Epithelial cell of esophagus (primary cell): ENCODE results near the gene PFKM.

Experiments used
- DNase-seq: peaks from one replicate; pipeline ENCODE4 v3.0.0; 2010; ENCODE audit warnings: low read depth
- H3K4me3 ChIP-seq: 2 replicates; pipeline ENCODE4 v1.5.1; 2011; ENCODE audit warnings: mild to moderate bottlenecking, low read length, control low read depth
- CTCF ChIP-seq: IDR thresholded peaks from 2 replicates; pipeline ENCODE4 v1.5.1; 2011; ENCODE audit warnings: low read depth, mild to moderate bottlenecking, low read length, control low read depth, inconsistent platforms; ENCODE audit not compliant: insufficient read depth; ENCODE audit errors: missing control alignments

Gene PFKM

GRCh38 chr12:48119078-48119833, at the start of gene PFKM:
TSS of gene PFKM (plus strand) at chr12:48119364. CDS start at chr12:48122775, 3,411 bp downstream.
- no peak for TF ChIP-seq CTCF
- peak; percentile 94 for DNase-seq
- H3K4me3 ChIP-seq: peak within 1 kb of the TSS; percentile 86

- no peak for DNase-seq
- TF ChIP-seq CTCF: no peak
- no peak overlapping the region for H3K4me3 ChIP-seq
Measured at GRCh38 chr12:48070033-48070432, 49.1 kb upstream of the PFKM start.

GRCh38 chr12:48070731-48071130, 48.4 kb upstream of the PFKM start:
- no peak for TF ChIP-seq CTCF
- H3K4me3 ChIP-seq: no peak overlapping the region
- DNase-seq: no peak

GRCh38 chr12:48071808-48072207, 47.4 kb upstream of the PFKM start:
- no peak overlapping the region for H3K4me3 ChIP-seq
- no peak for DNase-seq
- TF ChIP-seq CTCF: no peak

GRCh38 chr12:48072266-48072665, 46.9 kb upstream of the PFKM start:
- no peak overlapping the region for H3K4me3 ChIP-seq
- no peak for TF ChIP-seq CTCF
- no peak for DNase-seq

DNA sequence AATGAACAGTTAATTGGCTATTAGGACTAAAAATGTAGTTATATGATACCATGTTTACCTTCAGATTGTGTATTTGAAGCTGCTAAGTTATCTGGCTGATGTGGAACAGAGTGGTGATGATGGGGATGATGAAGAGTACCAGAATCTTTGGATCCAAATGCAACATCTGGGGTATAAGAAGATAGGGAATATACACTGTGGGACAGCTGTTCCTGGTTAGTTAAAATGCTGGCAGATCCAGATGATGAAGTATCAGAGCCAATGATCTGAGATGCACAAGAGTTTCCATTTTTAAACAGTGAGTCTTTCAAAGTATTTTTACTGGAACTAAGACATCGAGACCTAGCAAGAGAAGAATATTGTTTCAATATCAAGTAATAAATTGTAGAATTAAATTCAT, 44.9 kb upstream of the PFKM start:
- no peak for TF ChIP-seq CTCF
- no peak for DNase-seq
- H3K4me3 ChIP-seq: no peak overlapping the region

GRCh38 chr12:48075832-48076231, 43.3 kb upstream of the PFKM start:
- TF ChIP-seq CTCF: no peak
- no peak overlapping the region for H3K4me3 ChIP-seq
- DNase-seq: peak; percentile 10
